Daoy (cell line): ENCODE results near the gene WWOX. TPM values are rescaled to one million over a fixed set of nuclear protein-coding genes. Genes with fewer than 3 reads are reported as not detected.

ENCODE experiments used
- DNase-seq: peaks from one replicate; pipeline ENCODE4 v3.0.0-alpha.2; 2015; ENCODE audit warnings: low read depth
- total RNA-seq: library from RNA; depleted of rRNA; stranded (reverse); fragments of >200 nt; shearing (Covaris generic); gene quantifications from 2 replicates; pipeline ENCODE4 v1.2.3, GENCODE V29; 2014; rRNA removed

Gene WWOX
- total RNA-seq, 1 experiment from 2014 or later: 21.1 TPM

DNA sequence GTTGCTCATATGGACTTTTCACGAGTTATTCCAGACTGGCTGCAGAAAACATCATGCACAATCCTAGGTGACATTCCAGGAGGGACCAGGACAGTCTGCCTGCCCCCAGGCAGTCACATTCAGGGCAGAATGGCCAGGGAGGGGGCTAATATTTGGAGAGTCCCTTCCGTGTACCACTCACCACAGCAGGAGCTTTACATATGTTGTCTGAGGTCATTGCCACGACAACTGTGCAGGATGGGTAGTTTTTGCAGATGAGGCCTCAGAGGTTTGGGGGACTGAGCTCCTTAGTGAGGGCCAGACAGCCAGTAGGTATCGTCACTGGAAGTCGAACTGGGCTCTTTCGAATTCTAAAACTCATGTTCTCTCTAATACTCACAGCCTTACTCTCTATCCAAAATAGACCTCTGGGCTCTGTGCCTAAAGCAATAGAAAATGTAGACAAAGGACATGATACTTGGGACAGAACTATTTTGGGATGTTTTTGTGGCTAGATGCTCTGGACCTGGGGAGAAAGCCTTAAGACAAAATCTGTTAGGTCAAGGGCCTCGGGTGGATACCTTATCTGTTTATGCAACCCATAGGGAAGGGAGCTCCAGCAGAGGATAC is 1162.6 kb downstream of the WWOX start:
- DNase-seq: no peak

Other genes with a start within 250 kb of the WWOX start
- not detected in 2 replicates for gene CLEC3A, start 77.1 kb upstream of the WWOX start, total RNA-seq